AG04449 (cell line): ENCODE measurements around the gene CDKN2B-AS1.
"Not testable (repeated sequence)": the region's sequence is repeated elsewhere in the genome, so short reads cannot be mapped to it uniquely, and the experiment has no call there.

Source experiments
- CTCF ChIA-PET: fragments of 350-600 bp; formaldehyde crosslinking; extraction: SDS; loops from one replicate; lab custom pipeline; 2021; ENCODE audit warnings: antibody characterized with exemption; lab: Yijun Ruan, JAX
- POLR2A ChIA-PET: fragments of 400-600, 350-600 bp; formaldehyde crosslinking; extraction: SDS; loops from one replicate; lab custom pipeline; 2020; ENCODE audit warnings: antibody characterized with exemption, inconsistent platforms; lab: Yijun Ruan, JAX
- DNase-seq: peaks from one replicate; pipeline ENCODE4 v3.0.0-alpha.2; 2010; ENCODE audit warnings: low read depth, low spot score
- H3K4me3 ChIP-seq: 2 replicates; pipeline ENCODE4 v1.5.1; 2011; ENCODE audit warnings: low read depth, mild to moderate bottlenecking, control low read depth, low read length
- CTCF ChIP-seq: IDR thresholded peaks from one replicate; pipeline ENCODE4 v1.5.1; 2011; ENCODE audit warnings: mild to moderate bottlenecking, moderate library complexity, low read length, control low read depth, inconsistent platforms; ENCODE audit not compliant: insufficient read depth; ENCODE audit errors: missing control alignments

CDKN2B-AS1 gene

DNA sequence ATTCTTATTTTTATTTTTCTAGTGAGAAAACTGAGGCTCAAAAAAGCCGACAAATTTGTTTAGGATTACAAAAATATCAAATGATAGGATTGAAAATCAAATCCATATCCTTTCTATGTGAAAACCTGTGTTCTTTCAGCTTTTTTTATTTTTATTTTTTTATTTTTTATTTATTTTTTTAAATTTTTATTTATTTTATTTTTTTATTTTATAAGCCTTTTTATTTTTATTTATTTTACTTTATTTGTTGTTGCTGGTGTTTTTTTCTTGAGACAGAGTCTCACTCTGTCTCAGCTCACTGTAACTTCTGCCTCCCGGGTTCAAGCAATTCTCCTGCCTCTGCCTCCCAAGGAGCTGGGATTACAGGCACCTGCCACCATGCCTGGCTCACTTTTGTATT, 59.9 kb downstream of the CDKN2B-AS1 start:
- TF ChIP-seq CTCF, result no peak
- POLR2A ChIA-PET, result interaction anchor here (0.6 kb wide), 1 partner anchor 11 kb away, joined by 4 read pairs; no protein-coding TSS in a partner anchor
- no peak overlapping the region for H3K4me3 ChIP-seq
- no peak for DNase-seq
- CTCF ChIA-PET, result interaction anchor here (1.2 to 10.9 kb wide), 6 partner anchors 9 to 185 kb away, joined by 3 to 81 read pairs (median 14); partner anchors contain the start of gene CDKN2B

DNA sequence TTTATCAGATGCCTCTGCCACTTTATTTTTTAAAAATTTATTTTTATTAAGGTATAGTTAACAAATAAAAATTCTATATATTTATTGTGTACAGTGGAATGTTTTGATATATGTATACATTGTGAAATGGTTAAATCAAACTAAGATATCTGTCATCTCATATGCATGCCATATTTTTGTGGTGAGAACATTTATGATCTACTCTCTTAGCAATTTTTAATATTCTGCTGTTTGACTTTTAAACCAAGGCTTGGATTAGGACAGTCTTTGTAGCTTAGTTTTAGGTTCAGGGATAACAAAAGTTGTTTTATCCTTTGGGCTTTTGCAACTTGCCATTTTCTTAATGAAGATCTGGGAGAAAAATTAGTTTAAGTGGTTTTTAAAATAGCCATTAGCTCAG, 60.5 kb downstream of the CDKN2B-AS1 start:
- no peak for DNase-seq
- H3K4me3 ChIP-seq, result no peak overlapping the region
- POLR2A ChIA-PET, result interaction anchor here (0.6 kb wide), 1 partner anchor 11 kb away, joined by 4 read pairs; no protein-coding TSS in a partner anchor
- CTCF ChIA-PET, result interaction anchor here (1.0 to 10.9 kb wide), 6 partner anchors 10 to 189 kb away, joined by 3 to 81 read pairs (median 11); partner anchors contain the start of gene CDKN2B
- no peak for TF ChIP-seq CTCF

DNA sequence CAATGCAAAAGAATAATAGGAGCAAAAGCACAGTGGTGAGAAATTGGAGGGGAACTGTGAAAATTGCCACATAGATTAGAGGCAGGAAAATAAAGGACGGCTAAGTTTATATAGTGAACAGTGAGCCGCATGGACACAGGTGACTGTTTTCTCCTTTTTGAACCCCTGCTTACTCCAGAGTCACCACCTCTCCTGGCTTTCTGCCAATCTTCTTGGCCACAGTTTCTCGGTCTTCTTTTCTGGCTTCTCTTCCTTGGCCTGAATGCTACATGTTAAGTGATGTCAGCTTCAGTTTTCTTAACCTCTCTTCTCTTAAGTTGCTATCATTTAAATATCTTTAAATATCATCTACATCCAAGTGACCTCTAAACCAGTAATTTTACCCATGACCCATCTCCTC, 61.8 kb downstream of the CDKN2B-AS1 start:
- CTCF ChIA-PET, result interaction anchor here (1.4 to 10.9 kb wide), 2 partner anchors 16 to 188 kb away, joined by 5 to 81 read pairs; no protein-coding TSS in a partner anchor
- POLR2A ChIA-PET, result interaction anchor here (1.2 kb wide), 1 partner anchor 47 kb away, joined by 3 read pairs; the partner anchor contains the start of gene CDKN2B
- no peak for DNase-seq

DNA sequence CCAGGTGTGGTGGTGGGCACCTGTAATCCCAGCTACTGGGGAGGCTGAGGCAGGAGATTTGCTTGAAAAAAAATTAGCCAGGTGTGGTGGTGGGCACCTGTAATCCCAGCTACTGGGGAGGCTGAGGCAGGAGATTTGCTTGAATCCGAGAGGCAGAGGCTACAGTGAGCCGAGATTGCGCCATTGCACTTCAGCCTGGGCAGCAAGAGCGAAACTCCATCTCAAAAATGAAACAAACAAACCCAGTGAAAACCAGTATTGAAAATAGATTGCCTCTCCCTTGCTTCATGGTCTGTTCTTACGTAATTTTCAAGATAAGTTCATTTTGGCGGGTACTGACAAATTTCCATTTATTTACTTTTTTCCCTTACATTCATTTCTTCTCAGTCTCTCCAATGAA, 63.4 kb downstream of the CDKN2B-AS1 start:
- H3K4me3 ChIP-seq, POLR2A ChIA-PET, DNase-seq, CTCF ChIA-PET: not testable (repeated sequence)

More for the DNA sequence above, 61.8 kb downstream of the CDKN2B-AS1 start:
- no peak overlapping the region for H3K4me3 ChIP-seq
- TF ChIP-seq CTCF, result no peak

DNA sequence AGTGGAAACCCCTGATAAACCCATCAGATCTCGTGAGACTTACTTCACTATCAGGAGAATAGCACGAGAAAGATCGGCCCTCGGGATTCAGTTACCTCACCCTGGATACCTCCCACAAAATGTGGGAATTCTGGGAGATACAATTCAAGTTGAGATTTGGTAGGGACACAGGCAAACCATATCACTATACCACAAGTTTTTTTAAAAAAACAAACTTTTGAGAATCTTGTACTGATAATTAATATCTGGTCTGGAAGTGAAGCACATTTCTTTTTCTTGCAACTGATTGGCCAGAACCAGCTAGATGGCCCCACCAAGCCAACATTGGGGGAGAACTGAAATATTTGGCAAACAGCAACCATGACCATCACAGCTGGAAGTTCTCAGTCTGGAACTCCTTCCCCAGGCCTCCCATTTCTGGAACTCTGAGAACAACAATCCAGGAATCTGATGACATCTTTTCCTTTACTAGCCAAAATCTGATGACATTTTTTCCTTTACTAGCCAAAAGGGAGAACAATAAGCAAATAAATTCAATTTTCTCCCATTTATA, 66.3 kb downstream of the CDKN2B-AS1 start:
- POLR2A ChIA-PET, result no interaction called here
- no peak for DNase-seq
- TF ChIP-seq CTCF, result no peak
- H3K4me3 ChIP-seq, result no peak overlapping the region
- CTCF ChIA-PET, result no interaction called here

DNA sequence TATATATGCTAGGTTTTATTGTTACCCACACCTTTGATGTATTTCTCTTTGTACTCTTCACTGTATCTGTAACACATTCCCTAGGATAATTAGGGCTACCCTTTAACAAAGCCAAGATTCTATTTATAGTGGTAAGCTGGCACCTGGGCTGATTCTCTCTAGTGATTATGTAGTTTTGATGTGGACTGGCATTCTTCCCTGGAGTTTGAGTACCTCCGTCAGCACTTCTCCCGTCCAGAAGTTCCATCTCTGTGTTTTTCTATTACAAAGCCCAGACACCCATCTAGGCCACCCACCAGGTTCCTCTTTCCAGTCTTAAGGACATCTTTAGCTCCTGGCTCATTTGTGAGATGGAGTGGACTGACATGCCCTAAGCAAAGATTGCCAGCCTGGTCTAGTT, 70.4 kb downstream of the CDKN2B-AS1 start:
- POLR2A ChIA-PET, result no interaction called here
- DNase-seq, result no peak
- CTCF ChIA-PET, result interaction anchor here (0.9 to 2.5 kb wide), 3 partner anchors 16 to 53 kb away, joined by 4 to 7 read pairs (median 5); no protein-coding TSS in a partner anchor
- no peak overlapping the region for H3K4me3 ChIP-seq
- no peak for TF ChIP-seq CTCF
